HG03571 (cell line): ENCODE measurements around the gene TMEM120B.
"Not testable (repeated sequence)": the region's sequence is repeated elsewhere in the genome, so short reads cannot be mapped to it uniquely, and the experiment has no call there.

ENCODE experiments used
- ATAC-seq: cut with Tn5 transposase; IDR thresholded peaks from one replicate; pipeline ENCODE4 v1.9.1; 2021; ENCODE audit not compliant: unreplicated experiment

TMEM120B gene

GRCh38 chr12:121712461-121713256 lies at the start of gene TMEM120B:
TMEM120B (plus strand) TSS chr12:121712752; CDS start chr12:121712896, 144 bp downstream.
- ATAC-seq: peak; percentile 81

- no peak for ATAC-seq
Observed at GRCh38 chr12:121663610-121663929, 49.0 kb upstream of the TMEM120B start.

- ATAC-seq: not testable (repeated sequence)
Observed at GRCh38 chr12:121666829-121667228, 45.7 kb upstream of the TMEM120B start.

GRCh38 chr12:121668750-121669520 lies 43.6 kb upstream of the TMEM120B start:
- no peak for ATAC-seq

DNA sequence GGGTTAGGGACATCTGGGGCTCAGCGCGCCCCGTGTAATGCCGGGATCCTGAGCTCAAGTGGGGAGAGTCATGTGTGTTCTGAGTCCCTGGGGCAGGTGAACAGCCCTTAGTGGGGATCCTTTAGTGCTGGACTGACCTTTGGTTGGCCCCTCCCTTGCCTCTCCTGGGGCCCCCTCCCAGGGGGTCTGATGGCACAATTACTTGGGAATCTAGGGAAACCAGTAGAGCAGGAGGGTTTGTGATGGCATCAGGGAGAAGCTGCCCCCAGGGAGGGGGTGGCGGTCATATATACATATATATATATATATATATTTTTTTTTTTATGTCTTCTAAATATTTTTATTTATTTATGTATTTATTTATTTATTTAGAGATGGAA lies 43.0 kb upstream of the TMEM120B start, which contains the start of gene MORN3:
TSS of gene MORN3 (minus strand) at position 134 of the 380 bp plus-strand sequence. CDS start 171 bp downstream, outside the sequence.
- ATAC-seq: no peak

DNA sequence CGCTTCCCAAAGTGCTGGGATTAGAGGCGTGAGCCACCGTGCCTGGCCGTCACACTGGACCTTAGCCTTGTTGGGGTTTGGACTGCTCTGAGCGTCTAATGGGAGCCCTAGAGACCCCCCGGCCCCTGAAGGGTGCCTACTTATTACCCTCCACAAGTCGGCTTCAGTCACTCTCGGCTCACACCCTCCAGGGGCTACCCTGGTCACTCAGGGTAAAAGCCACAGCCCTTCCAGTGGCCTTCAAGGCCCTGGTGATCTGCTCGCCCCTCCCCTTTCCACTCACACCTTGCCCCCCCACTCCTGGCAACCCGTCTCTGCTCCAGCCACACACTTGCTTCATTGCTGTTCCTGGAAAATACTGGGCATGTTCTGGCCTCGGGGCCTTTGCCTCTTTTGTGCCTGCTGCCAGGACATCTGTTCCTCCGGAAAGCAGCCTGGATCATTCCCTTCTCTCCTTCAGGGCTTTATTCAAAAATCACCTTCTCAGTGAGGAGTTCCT lies 39.5 kb upstream of the TMEM120B start:
- no peak for ATAC-seq

- ATAC-seq: no peak
Observed at GRCh38 chr12:121676190-121676589, 36.4 kb upstream of the TMEM120B start.

DNA sequence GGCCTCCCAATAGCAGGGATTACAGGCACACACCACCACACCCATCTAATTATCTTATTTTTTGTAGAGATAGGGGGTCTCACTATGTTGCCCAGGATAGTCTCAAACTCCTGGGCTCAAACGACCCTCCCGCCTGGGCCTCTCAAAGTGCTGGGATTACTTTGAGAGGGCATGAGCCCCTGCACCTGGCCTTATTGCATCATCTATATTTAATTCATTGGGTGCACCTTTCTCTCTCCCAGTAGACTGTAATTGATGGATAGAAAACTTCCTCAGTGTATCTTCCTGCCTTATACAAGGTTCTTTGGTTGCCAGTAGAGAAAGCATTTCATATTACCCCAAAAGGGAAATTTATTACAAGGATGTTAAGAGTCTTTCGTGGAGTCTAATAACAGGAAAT lies 34.2 kb upstream of the TMEM120B start:
- ATAC-seq: no peak

DNA sequence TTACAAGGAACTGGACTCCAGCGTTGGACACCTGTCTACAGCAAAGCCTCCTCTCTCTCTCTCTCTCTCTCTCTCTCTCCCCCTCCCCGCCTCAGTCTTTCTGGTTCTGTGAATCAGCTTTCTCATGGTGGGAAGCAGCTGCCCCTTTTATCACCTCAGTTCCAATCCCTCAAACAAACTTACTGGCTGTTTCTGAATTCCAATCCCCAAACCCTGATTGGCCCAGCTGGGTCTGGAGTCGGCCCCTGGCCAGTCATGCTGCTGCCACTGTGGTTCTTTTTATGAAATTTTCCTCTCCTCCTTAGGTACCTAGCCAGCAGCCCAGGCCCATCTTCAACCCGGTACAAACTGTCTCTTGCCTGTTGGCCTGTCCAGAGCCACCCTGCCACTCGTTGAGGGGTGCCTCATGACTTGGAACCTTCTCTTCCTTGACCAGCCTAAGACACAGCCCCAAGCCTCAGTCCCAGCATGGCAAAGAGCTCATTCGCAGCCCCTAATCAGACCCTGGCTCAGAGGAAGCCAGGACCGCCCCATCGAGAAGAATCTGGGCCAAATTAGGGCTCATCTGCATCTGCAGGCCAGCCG lies 33.7 kb upstream of the TMEM120B start:
- ATAC-seq: no peak

GRCh38 chr12:121679661-121680197 lies 32.8 kb upstream of the TMEM120B start:
- ATAC-seq: not testable (repeated sequence)

- ATAC-seq: no peak
Observed at GRCh38 chr12:121688966-121689365, 23.6 kb upstream of the TMEM120B start.

DNA sequence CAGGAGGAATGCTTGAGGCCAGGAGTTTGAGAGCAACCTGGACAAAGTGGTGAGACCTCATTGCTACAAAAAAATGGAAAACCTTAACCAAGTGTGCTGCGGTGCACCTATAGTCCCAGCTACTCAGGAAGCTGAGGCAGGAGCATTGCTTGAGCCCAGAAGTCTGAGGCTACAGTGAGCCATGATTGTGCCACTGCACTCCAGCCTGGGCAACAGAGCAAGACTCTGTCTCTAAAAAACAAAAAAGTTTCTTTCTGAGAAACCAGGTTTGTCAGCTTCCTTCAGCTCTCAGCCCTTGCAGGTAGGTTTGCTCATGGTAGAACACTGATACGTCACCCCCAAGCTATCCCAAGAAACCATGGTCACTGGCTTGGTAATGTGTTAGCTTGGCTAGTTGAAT lies 23.1 kb upstream of the TMEM120B start:
- no peak for ATAC-seq

DNA sequence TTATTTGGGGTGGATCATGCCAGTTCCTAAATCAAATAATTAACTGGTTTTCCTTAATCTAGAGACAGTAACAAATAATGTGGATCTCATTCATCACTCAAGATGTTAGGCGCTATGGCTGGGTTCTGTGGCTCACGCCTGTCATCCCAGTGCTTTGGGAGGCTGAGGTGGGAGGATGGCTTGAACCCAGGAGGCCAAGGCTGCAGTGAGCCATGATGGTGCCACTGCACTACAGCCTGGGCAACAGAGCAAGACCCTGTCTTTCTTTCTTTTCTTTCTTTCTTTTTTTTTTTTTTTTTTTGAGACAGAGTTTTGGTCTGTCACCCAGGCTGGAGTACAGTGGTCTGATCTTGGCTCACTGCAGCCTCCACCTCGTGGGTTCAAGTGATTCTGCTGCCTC lies 19.8 kb upstream of the TMEM120B start:
- not testable (repeated sequence) for ATAC-seq

- no peak for ATAC-seq
Observed at GRCh38 chr12:121693155-121693687, 19.3 kb upstream of the TMEM120B start.

GRCh38 chr12:121697093-121697698 lies 15.4 kb upstream of the TMEM120B start:
- no peak for ATAC-seq

GRCh38 chr12:121697861-121698260 lies 14.7 kb upstream of the TMEM120B start:
- not testable (repeated sequence) for ATAC-seq

DNA sequence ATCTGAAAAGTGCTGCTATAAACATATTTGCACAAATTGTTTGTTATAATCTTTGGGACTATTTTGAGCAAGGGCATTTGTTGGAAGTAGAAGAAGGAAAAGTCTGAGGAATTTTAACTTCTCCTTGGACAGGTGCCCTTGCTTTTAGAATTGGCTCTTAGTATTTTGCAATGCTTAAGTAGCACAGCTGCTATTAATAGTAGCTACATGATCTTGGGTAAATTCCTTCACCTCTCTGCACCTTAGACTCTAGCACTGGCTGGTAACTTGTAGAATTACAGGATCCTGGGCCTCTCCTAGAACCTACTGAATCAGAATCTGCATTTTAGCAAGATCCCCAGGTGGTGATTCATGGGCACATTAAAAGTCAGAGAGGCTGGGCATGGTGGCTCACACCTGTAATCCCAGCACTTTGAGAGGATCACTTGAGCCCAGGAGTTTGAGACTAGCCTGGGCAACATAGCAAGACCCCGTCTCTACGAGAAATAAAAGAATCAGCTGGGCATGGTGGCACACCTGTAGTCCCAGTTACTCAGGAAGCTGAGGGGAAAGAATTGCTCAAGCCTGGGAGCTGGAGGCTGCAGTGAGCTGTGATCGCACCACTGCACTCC lies 10.8 kb upstream of the TMEM120B start:
- no peak for ATAC-seq

- no peak for ATAC-seq
Observed at GRCh38 chr12:121702944-121703343, 9.6 kb upstream of the TMEM120B start.

- ATAC-seq: no peak
Observed at GRCh38 chr12:121705514-121705913, 7.0 kb upstream of the TMEM120B start.
